ENCODE measurements around the gene DOCK7.

DOCK7 gene

GRCh38 chr1:62493656-62494055 lies 194.5 kb downstream of the DOCK7 start:
- ATAC-seq, result no peak
- Mint-ChIP-seq H3K9me3 (no peaks in the 10 kb centered on the region), H3K27me3 (no peaks in the 10 kb centered on the region), H3K4me1 (no peaks in the 10 kb centered on the region), H3K27ac (no peak overlapping the region), H3K36me3 (peaks cover 38% of the 10 kb centered on the region), H3K4me3 (no peak overlapping the region)

- Mint-ChIP-seq H3K4me3 (no peak overlapping the region), H3K36me3 (peaks cover 34% of the 10 kb centered on the region), H3K4me1 (no peaks in the 10 kb centered on the region), H3K9me3 (no peaks in the 10 kb centered on the region), H3K27ac (no peak overlapping the region), H3K27me3 (no peaks in the 10 kb centered on the region)
- ATAC-seq, result no peak
These were observed 195.7 kb downstream of the DOCK7 start for GRCh38 chr1:62492521-62492920.

DNA sequence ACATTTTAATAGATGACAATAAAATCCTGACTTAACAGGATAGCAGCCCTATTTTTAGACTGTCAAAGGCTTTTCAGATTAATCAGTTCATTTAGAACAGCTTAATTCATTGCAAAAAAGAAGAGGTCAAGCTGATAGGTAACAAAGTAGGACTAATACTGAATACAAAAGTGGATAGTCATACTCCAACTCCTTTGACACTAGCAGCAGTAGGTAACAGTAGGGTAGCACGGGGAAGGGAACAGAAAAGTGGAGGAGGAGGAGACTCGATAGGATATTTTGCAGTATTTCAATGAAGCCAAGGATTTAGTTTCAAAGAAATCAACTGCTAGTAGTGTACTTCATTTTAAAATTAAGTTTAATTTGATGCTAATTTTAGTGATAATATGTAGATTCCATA lies 200.2 kb downstream of the DOCK7 start:
- peaks cover 21% of the 10 kb centered on the region for H3K36me3 Mint-ChIP-seq
- no peaks in the 10 kb centered on the region for H3K27me3 Mint-ChIP-seq
- no peak overlapping the region for H3K27ac Mint-ChIP-seq
- no peak overlapping the region for H3K4me3 Mint-ChIP-seq
- no peak for ATAC-seq
- peaks cover 15% of the 10 kb centered on the region for H3K4me1 Mint-ChIP-seq
- no peaks in the 10 kb centered on the region for H3K9me3 Mint-ChIP-seq

DNA sequence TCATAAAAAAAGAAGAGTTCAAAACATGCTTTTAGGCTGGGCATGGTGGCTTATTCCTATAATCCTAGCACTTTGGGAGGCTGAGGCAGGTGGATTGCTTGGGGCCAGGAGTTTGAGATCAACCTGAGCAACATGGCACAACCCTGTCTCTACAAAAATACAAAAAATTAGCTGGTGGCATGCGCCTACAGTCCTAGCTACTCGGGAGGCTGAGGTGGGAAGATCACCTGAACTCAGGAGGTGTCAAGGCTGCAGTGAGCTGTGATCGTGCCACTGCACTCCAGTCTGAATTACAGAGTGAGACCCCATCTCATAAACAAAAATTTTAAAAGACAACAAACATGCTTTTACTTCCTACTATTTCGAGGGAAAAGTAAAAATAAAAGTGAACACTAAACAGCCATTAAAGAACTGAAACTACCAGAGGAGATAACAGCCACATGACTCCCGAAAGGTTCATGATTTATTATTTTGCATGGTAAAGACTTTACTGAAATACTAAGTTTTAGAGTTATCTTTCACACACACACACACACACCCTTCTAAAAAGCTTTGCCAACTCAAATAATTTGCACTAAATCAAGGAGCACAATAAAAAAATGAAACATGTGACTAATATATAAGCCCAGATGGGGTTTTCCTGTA lies 203.2 kb downstream of the DOCK7 start:
- ATAC-seq, result no peak
- Mint-ChIP-seq H3K4me1 (peaks cover 15% of the 10 kb centered on the region), H3K36me3 (peaks cover 30% of the 10 kb centered on the region), H3K27me3 (no peaks in the 10 kb centered on the region), H3K9me3 (no peaks in the 10 kb centered on the region), H3K27ac (peak overlapping the region; percentile 62), H3K4me3 (peak overlapping the region; percentile 65)

GRCh38 chr1:62481681-62482080 lies 206.5 kb downstream of the DOCK7 start:
- Mint-ChIP-seq H3K27me3 (no peaks in the 10 kb centered on the region), H3K27ac (no peak overlapping the region), H3K36me3 (peaks cover 28% of the 10 kb centered on the region), H3K4me3 (no peak overlapping the region), H3K9me3 (no peaks in the 10 kb centered on the region), H3K4me1 (peaks cover 15% of the 10 kb centered on the region)
- ATAC-seq, result no peak

DNA sequence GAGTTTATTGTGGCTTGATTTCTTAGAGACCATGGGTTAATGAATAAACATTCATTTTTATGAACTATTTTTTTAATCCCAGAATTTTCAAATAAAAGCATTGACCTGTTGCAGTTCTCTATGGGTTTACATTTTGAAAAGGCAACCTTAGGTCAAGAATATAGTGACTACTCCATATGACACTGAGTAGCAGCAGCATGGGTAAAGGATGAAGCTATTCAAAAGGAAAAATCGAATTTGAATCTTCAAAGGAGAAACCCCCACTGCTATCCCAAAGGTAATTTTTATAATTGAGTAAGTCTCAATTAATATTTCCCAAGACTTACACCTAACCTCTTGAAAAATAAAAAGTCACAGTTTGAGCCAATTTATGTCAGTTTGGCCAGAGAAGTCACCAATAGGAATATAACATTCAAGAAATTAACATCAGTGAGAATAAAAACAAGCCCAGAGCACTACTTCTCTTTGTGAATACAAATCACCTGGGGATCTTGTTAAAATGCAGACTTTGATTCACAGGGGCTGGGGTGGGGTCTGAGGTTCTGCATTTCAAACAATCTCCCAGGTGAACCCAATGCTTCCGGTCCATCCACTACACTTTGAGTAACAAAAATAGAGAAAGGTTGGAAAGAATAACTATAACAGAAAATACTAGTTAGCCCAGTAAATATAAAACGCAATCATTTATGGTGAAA lies 211.5 kb downstream of the DOCK7 start:
- Mint-ChIP-seq H3K4me1 (no peaks in the 10 kb centered on the region), H3K36me3 (peaks cover 46% of the 10 kb centered on the region), H3K27me3 (no peaks in the 10 kb centered on the region), H3K4me3 (no peak overlapping the region), H3K27ac (no peak overlapping the region), H3K9me3 (no peaks in the 10 kb centered on the region)
- no peak for ATAC-seq

- H3K4me1 Mint-ChIP-seq, result no peaks in the 10 kb centered on the region
- H3K9me3 Mint-ChIP-seq, result peaks cover 7% of the 10 kb centered on the region
- no peak overlapping the region for H3K27ac Mint-ChIP-seq
- peaks cover 67% of the 10 kb centered on the region for H3K36me3 Mint-ChIP-seq
- no peak for ATAC-seq
- no peak overlapping the region for H3K4me3 Mint-ChIP-seq
- no peaks in the 10 kb centered on the region for H3K27me3 Mint-ChIP-seq
These were observed 221.1 kb downstream of the DOCK7 start for GRCh38 chr1:62467092-62467491.

DNA sequence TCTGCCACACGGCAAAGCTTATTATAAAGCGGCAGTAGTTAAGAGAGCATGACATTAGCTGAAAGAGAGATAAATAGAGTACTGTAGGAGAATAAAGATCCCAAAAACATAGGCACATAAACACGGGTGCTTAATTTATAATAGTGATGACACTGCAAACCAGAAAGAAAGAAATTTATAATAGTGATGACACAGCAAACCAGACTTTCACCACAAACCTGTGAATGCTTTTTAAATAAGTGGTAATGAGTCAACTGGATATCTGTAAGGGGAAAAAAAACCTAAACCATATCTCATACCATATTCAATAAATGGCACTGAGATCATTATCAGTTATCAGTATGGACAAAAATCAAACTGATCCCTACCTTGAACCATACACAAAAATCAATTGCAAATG lies 225.8 kb downstream of the DOCK7 start:
- Mint-ChIP-seq H3K9me3 (no peaks in the 10 kb centered on the region), H3K4me3 (no peak overlapping the region), H3K27me3 (no peaks in the 10 kb centered on the region), H3K36me3 (peaks cover 26% of the 10 kb centered on the region), H3K4me1 (no peaks in the 10 kb centered on the region), H3K27ac (no peak overlapping the region)
- ATAC-seq, result no peak

DNA sequence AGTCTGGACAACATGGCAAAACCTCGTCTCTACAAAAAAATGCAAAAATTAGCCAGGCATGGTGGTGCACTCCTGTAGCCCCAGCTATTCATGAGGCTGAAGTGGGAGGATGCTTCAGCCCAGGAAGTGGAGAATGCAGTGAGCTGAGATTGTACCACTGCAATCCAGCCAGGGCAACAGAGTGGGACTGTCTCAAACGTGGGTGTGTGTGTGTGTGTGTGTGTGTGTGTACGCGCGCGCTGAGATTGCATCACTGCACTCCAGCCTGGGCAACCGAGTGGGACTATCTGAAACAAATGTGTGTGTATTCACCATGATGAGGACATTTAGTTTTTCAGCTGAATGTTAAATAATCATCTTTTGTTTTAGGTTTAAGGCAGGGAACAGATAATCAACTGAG lies 230.2 kb downstream of the DOCK7 start:
- ATAC-seq, result no peak
- no peaks in the 10 kb centered on the region for H3K9me3 Mint-ChIP-seq
- H3K27ac Mint-ChIP-seq, result no peak overlapping the region
- H3K4me1 Mint-ChIP-seq, result no peaks in the 10 kb centered on the region
- no peak overlapping the region for H3K4me3 Mint-ChIP-seq
- no peaks in the 10 kb centered on the region for H3K27me3 Mint-ChIP-seq
- H3K36me3 Mint-ChIP-seq, result peaks cover 19% of the 10 kb centered on the region

DNA sequence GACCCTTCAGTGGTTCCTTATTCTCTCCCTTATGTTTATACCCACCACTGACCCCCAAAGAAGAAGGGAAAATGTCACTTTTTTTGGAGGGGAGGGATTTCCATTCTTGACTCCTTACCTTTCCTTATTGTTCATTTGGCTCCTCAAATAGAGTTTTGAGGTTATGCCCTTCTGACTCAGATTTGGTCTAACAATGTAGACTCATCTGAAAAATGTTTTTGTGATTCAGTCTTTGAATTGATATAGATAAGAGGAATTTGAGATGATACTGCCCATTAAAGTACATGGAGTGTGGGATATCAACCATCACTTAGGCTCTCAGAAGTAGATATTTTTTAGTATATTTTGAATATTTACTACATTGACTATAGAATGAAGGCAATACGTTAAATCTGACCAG lies 235.2 kb downstream of the DOCK7 start:
- no peak for ATAC-seq
- Mint-ChIP-seq H3K27me3 (no peaks in the 10 kb centered on the region), H3K4me1 (no peaks in the 10 kb centered on the region), H3K36me3 (peaks cover 43% of the 10 kb centered on the region), H3K27ac (no peak overlapping the region), H3K4me3 (no peak overlapping the region), H3K9me3 (no peaks in the 10 kb centered on the region)

- Mint-ChIP-seq H3K36me3 (peaks cover 54% of the 10 kb centered on the region), H3K4me3 (no peak overlapping the region), H3K4me1 (no peaks in the 10 kb centered on the region), H3K27me3 (no peaks in the 10 kb centered on the region), H3K27ac (no peak overlapping the region), H3K9me3 (no peaks in the 10 kb centered on the region)
- no peak for ATAC-seq
These were observed 237.9 kb downstream of the DOCK7 start for GRCh38 chr1:62450301-62450700.

DNA sequence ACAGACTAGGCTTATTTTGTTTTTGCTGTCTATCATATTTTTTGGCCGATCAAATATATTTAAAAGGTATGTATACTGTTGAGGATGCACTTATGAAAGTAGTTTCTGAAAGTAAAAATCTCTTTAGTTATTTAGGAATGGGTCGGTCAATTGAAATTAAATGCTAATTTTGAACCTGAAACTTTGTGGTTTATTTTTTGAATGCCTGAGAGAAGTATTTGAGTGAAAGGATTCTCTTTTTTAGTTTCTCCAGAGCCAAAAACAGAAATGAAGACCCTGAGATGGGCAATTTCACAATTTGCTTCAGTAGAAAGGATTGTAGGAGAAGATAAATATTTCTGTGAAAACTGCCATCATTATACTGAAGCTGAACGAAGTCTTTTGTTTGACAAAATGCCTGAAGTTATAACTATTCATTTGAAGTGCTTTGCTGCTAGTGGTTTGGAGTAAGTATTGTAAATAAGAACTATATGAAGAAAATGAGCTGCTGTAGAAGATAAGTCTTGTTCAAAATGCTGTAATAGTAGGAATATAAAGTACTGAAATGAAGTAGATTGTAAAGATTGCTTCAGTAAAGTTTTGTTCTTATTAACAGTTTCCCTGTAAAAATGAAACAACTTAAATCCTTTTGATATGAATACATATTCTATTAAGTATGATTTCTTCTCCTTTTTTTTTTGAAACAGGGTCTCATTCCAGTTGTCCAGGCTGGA lies 239.8 kb downstream of the DOCK7 start:
- Mint-ChIP-seq H3K36me3 (peaks cover 55% of the 10 kb centered on the region), H3K27me3 (no peaks in the 10 kb centered on the region), H3K27ac (peak overlapping the region; percentile 53), H3K4me1 (peaks cover 12% of the 10 kb centered on the region), H3K4me3 (no peak overlapping the region), H3K9me3 (no peaks in the 10 kb centered on the region)
- no peak for ATAC-seq

DNA sequence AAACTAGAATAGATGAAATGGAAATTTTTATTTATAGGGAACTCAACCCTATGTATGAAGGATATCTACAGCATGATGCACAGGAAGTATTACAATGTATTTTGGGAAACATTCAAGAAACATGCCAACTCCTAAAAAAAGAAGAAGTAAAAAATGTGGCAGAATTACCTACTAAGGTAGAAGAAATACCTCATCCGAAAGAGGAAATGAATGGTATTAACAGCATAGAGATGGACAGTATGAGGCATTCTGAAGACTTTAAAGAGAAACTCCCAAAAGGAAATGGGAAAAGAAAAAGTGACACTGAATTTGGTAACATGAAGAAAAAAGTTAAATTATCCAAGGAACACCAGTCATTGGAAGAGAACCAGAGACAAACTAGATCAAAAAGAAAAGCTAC lies 243.5 kb downstream of the DOCK7 start:
- no peak for ATAC-seq
- Mint-ChIP-seq H3K27me3 (no peaks in the 10 kb centered on the region), H3K9me3 (no peaks in the 10 kb centered on the region), H3K36me3 (peaks cover 44% of the 10 kb centered on the region), H3K4me3 (no peak overlapping the region), H3K27ac (no peak overlapping the region), H3K4me1 (peaks cover 35% of the 10 kb centered on the region)

- Mint-ChIP-seq H3K27ac (peak overlapping the region; percentile 60), H3K9me3 (peaks cover 3% of the 10 kb centered on the region), H3K4me3 (peak overlapping the region; percentile 46), H3K36me3 (peaks cover 24% of the 10 kb centered on the region), H3K4me1 (peaks cover 51% of the 10 kb centered on the region), H3K27me3 (no peaks in the 10 kb centered on the region)
- ATAC-seq, result no peak
These were observed 248.4 kb downstream of the DOCK7 start for GRCh38 chr1:62439652-62440371.

- ATAC-seq, result no peak
- Mint-ChIP-seq H3K4me3 (peak overlapping the region; percentile 95), H3K36me3 (peaks cover 19% of the 10 kb centered on the region), H3K9me3 (peaks cover 3% of the 10 kb centered on the region), H3K4me1 (peaks cover 42% of the 10 kb centered on the region), H3K27ac (peak overlapping the region; percentile 98), H3K27me3 (no peaks in the 10 kb centered on the region)
These were observed 250.0 kb downstream of the DOCK7 start for GRCh38 chr1:62438163-62438562.

Data from stimulated activated memory B cell treated with anti-CD40 and anti-IgM and Interleukin-4, amounts not matched to agents 10 μg/mL and 1 μg/mL and 100 μg/mL, for 72 hours (primary cell).